Endothelial cell of umbilical vein (primary cell): Measurements from ENCODE around the gene VWC2. TPM values are rescaled to one million over a fixed set of nuclear protein-coding genes. Genes with fewer than 3 reads are reported as not detected.

Experiments
- BruUV-seq: library from RNA; stranded (reverse); fragments of 400-500 nt; replicated peaks from 2 replicates; lab custom pipeline; 2021; lab: Mats Ljungman, UMichigan
- CTCF ChIA-PET: fragments of 300-600, 350-600 bp; sonication (Branson Sonifier 250); formaldehyde crosslinking; loops from one replicate; lab custom pipeline; 2021; ENCODE audit warnings: antibody characterized with exemption, inconsistent platforms; lab: Charles Lee
- POLR2A ChIA-PET: fragments of 300-600, 350-600 bp; sonication (Branson Sonifier 250); formaldehyde crosslinking; loops from one replicate; lab custom pipeline; 2021; ENCODE audit warnings: antibody characterized with exemption, inconsistent platforms; lab: Charles Lee
- DNase-seq: peaks from one replicate; pipeline ENCODE4 v3.0.0-alpha.2; 2011; ENCODE audit warnings: low read depth, low spot score
- FAIRE-seq: peaks from 2 replicates; lab custom pipeline; 2011; peaks lifted over from hg19 to GRCh38; lab: Jason Lieb, UNC
- H2AFZ ChIP-seq: 2 replicates; pipeline ENCODE4 v1.6.0; 2012; ENCODE audit warnings: low read depth, low read length, control low read depth, inconsistent platforms
- H3K27ac ChIP-seq: 2 replicates; pipeline ENCODE4 v1.5.1; 2011; ENCODE audit warnings: low read depth, mild to moderate bottlenecking, control low read depth, low read length, moderate library complexity; ENCODE audit not compliant: insufficient read depth
- H3K27me3 ChIP-seq, 2 experiments: 2 replicates each; pipeline versions ENCODE4 v1.6.0 to v1.6.1; 2011; ENCODE audit warnings: low read length in 2 of 2, mixed read lengths in 1 of 2; ENCODE audit not compliant: control insufficient read depth in 2 of 2, insufficient read depth in 2 of 2
- H3K36me3 ChIP-seq, 2 experiments: 2 replicates in 1 of 2; 3 replicates in 1 of 2; pipeline ENCODE4 v1.5.1; 2011; ENCODE audit warnings: low read length in 2 of 2, mild to moderate bottlenecking in 1 of 2, moderate library complexity in 1 of 2; ENCODE audit not compliant: control insufficient read depth in 2 of 2, insufficient read depth in 2 of 2; ENCODE audit errors: extremely low read depth in 1 of 2
- H3K4me1 ChIP-seq: 3 replicates; pipeline ENCODE4 v1.5.1; 2011; ENCODE audit warnings: mild to moderate bottlenecking, low read length; ENCODE audit not compliant: control insufficient read depth, insufficient read depth; ENCODE audit errors: extremely low read depth
- H3K4me2 ChIP-seq: 2 replicates; pipeline ENCODE4 v1.6.1; 2011; ENCODE audit warnings: low read length, control low read depth, mixed read lengths; ENCODE audit not compliant: insufficient read depth
- H3K4me3 ChIP-seq, 3 experiments: fragments of 200-600 bp in 1 of 3; sonication (generic), shearing (Covaris generic) in 1 of 3; replicated peaks in 1 of 3; 2 replicates each; pipeline ENCODE4 v1.5.1; 2011 to 2016; ENCODE audit warnings: control low read depth in 3 of 3, low read length in 3 of 3, mild to moderate bottlenecking in 2 of 3, inconsistent platforms in 1 of 3, low read depth in 1 of 3, moderate library complexity in 1 of 3; ENCODE audit not compliant: insufficient read depth in 1 of 3
- H3K79me2 ChIP-seq: 2 replicates; pipeline ENCODE4 v1.6.0; 2012; ENCODE audit warnings: low read length, inconsistent platforms; ENCODE audit not compliant: control insufficient read depth, insufficient read depth
- H3K9ac ChIP-seq: replicated peaks from 2 replicates; pipeline ENCODE3; 2011; ENCODE audit warnings: low read length, control low read depth; ENCODE audit not compliant: insufficient read depth; ENCODE audit errors: extremely low read depth
- H3K9me1 ChIP-seq: replicated peaks from 3 replicates; pipeline ENCODE4 v1.6.0; 2011; ENCODE audit warnings: mild to moderate bottlenecking, low read length; ENCODE audit not compliant: control insufficient read depth, insufficient read depth; ENCODE audit errors: extremely low read depth
- H3K9me3 ChIP-seq: replicated peaks from 2 replicates; pipeline ENCODE4 v1.5.1; 2012; ENCODE audit warnings: low read length, inconsistent platforms; ENCODE audit not compliant: control insufficient read depth, insufficient read depth
- H4K20me1 ChIP-seq: replicated peaks from 2 replicates; pipeline ENCODE3; 2011; ENCODE audit warnings: mild to moderate bottlenecking, low read length; ENCODE audit not compliant: control insufficient read depth, insufficient read depth; ENCODE audit errors: extremely low read depth
- EZH2 ChIP-seq: IDR thresholded peaks from 2 replicates; pipeline ENCODE4 v1.6.1; 2012; ENCODE audit warnings: borderline replicate concordance, low read depth, mild to moderate bottlenecking, moderate library complexity, low read length, inconsistent platforms; ENCODE audit not compliant: severe bottlenecking
- FOS ChIP-seq: IDR thresholded peaks from 2 replicates; pipeline ENCODE4 v1.6.1; 2011; ENCODE audit warnings: mild to moderate bottlenecking, low read length, moderate library complexity, borderline replicate concordance; ENCODE audit not compliant: insufficient read depth
- GATA2 ChIP-seq: IDR thresholded peaks from 2 replicates; pipeline ENCODE4 v1.7.0; 2011; ENCODE audit warnings: low read depth, mild to moderate bottlenecking, moderate library complexity, mixed read lengths, low read length; ENCODE audit not compliant: insufficient read length, insufficient read depth
- JUN ChIP-seq: IDR thresholded peaks from 2 replicates; pipeline ENCODE4 v1.6.1; 2011; ENCODE audit warnings: borderline replicate concordance, low read depth; ENCODE audit not compliant: insufficient read length, insufficient read depth
- MAX ChIP-seq: IDR thresholded peaks from 2 replicates; pipeline ENCODE4 v1.6.1; 2011; ENCODE audit not compliant: insufficient read depth, insufficient read length
- MYC ChIP-seq: IDR thresholded peaks from one replicate; pipeline ENCODE4 v1.6.1; 2011; ENCODE audit warnings: mild to moderate bottlenecking, low read depth, low read length
- POLR2A ChIP-seq: IDR thresholded peaks from 2 replicates; pipeline ENCODE4 v1.6.1; 2012; ENCODE audit warnings: low read depth, mild to moderate bottlenecking, control low read depth, low read length
- POLR2AphosphoS5 ChIP-seq: IDR thresholded peaks from 2 replicates; pipeline ENCODE4 v1.6.1; 2012; ENCODE audit warnings: low read depth, mild to moderate bottlenecking, control low read depth, low read length, moderate library complexity; ENCODE audit not compliant: insufficient read depth
- dilution Hi-C: fragments of 300-500 bp; cut with MboI; formaldehyde crosslinking; loops from one replicate; pipeline ENCODE4 v1.15.0; 2019; ENCODE audit warnings: low sequenced_read_pairs; ENCODE audit not compliant: extremely low pct_ligation_motif_present
- intact Hi-C: fragments of 100-400 bp; cut with micrococcal nuclease; formaldehyde crosslinking; loops from one replicate; pipeline ENCODE4 v1.10.0; 2022
- polyA plus RNA-seq, 4 experiments: library from polyadenylated mRNA; depleted of rRNA in 3 of 4; stranded (reverse) in 3 of 4; unstranded in 1 of 4; fragments of >200 nt; gene quantifications; 2 replicates each; pipeline versions ENCODE4 v1.2.1 to v1.2.3, GENCODE V29; 2011 to 2012; ENCODE audit warnings: missing spikeins in 1 of 4
- total RNA-seq: library from RNA; stranded (reverse); gene quantifications from 2 replicates; pipeline ENCODE4 v1.2.3, GENCODE V29; 2021
- TF ChIP-seq, protein P1 (sequence below), 2 donors: IDR thresholded peaks; 1 replicate in 1 of 2; 2 replicates in 1 of 2; pipeline ENCODE4 v1.5.1; 2011; ENCODE audit warnings: low read length in 2 of 2, mild to moderate bottlenecking in 2 of 2, moderate library complexity in 2 of 2, control low read depth in 1 of 2, inconsistent platforms in 1 of 2, low read depth in 1 of 2; ENCODE audit not compliant: insufficient read depth in 1 of 2; ENCODE audit errors: extremely low read depth in 1 of 2

The VWC2 gene
- total and polyA plus RNA-seq, 2 donors (not counting 3 experiments of a cell fraction or from before 2014, with no cell fraction given), result not detected

DNA sequence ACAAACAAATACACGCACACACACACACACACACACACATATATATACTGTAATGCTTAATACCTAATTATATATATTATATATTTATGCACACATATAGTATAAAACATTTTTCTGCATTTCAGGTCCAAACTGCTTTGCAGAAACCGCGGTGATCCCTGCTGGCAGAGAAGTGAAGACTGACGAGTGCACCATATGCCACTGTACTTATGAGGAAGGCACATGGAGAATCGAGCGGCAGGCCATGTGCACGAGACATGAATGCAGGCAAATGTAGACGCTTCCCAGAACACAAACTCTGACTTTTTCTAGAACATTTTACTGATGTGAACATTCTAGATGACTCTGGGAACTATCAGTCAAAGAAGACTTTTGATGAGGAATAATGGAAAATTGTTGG, 138.5 kb downstream of the VWC2 start:
- no peak for FAIRE-seq
- Histone ChIP-seq H2AFZ (no peak overlapping the region), H3K9me3 (peaks cover 2% of the 10 kb centered on the region), H3K36me3 (no peaks in the 10 kb centered on the region), H3K4me3 (no peak overlapping the region), H3K9me1 (no peaks in the 10 kb centered on the region), H4K20me1 (no peaks in the 10 kb centered on the region), H3K79me2 (no peaks in the 10 kb centered on the region), H3K4me1 (no peaks in the 10 kb centered on the region), H3K4me2 (no peak overlapping the region), H3K9ac (no peak overlapping the region), H3K27ac (no peak overlapping the region), H3K27me3 (no peaks in the 10 kb centered on the region)
- dilution Hi-C loops (no loop called here), intact Hi-C loops (no loop called here)
- TF ChIP-seq, protein P1, sequence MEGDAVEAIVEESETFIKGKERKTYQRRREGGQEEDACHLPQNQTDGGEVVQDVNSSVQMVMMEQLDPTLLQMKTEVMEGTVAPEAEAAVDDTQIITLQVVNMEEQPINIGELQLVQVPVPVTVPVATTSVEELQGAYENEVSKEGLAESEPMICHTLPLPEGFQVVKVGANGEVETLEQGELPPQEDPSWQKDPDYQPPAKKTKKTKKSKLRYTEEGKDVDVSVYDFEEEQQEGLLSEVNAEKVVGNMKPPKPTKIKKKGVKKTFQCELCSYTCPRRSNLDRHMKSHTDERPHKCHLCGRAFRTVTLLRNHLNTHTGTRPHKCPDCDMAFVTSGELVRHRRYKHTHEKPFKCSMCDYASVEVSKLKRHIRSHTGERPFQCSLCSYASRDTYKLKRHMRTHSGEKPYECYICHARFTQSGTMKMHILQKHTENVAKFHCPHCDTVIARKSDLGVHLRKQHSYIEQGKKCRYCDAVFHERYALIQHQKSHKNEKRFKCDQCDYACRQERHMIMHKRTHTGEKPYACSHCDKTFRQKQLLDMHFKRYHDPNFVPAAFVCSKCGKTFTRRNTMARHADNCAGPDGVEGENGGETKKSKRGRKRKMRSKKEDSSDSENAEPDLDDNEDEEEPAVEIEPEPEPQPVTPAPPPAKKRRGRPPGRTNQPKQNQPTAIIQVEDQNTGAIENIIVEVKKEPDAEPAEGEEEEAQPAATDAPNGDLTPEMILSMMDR (IDR thresholded peaks at IDR 0.05; ENCODE audit: extremely low read depth in 1 of 2, insufficient read depth in 1 of 2, low read depth in 1 of 2, low read length in 2 of 2), result no peak
- no peak for TF ChIP-seq POLR2AphosphoS5
- TF ChIP-seq MYC, result no peak
- POLR2A ChIA-PET, result no interaction called here
- DNase-seq, result no peak
- CTCF ChIA-PET, result no interaction called here
- no TSS peak for BruUV-seq

GRCh38 chr7:49926720-49927119, 153.3 kb downstream of the VWC2 start:
- DNase-seq (no peak), FAIRE-seq (no peak)
- Histone ChIP-seq H3K9me3 (peaks cover 10% of the 10 kb centered on the region), H2AFZ (no peak overlapping the region), H3K4me3 (no peak overlapping the region), H3K36me3 (no peaks in the 10 kb centered on the region), H3K9me1 (no peaks in the 10 kb centered on the region), H3K79me2 (no peaks in the 10 kb centered on the region), H3K27me3 (no peaks in the 10 kb centered on the region), H4K20me1 (no peaks in the 10 kb centered on the region), H3K4me1 (no peaks in the 10 kb centered on the region), H3K4me2 (no peak overlapping the region), H3K27ac (no peak overlapping the region), H3K9ac (no peak overlapping the region)
- ChIA-PET POLR2A (no interaction called here), CTCF (no interaction called here)
- no TSS peak for BruUV-seq
- intact Hi-C loops (no loop called here), dilution Hi-C loops (no loop called here)
- TF ChIP-seq POLR2AphosphoS5, result no peak
- TF ChIP-seq, protein P1 (IDR thresholded peaks at IDR 0.05; ENCODE audit: extremely low read depth in 1 of 2, insufficient read depth in 1 of 2, low read depth in 1 of 2, low read length in 2 of 2), result no peak
- no peak for TF ChIP-seq MYC
- no peak for TF ChIP-seq MAX
- no peak for TF ChIP-seq FOS
- no peak for TF ChIP-seq GATA2
- TF ChIP-seq JUN, result no peak
- no peak for TF ChIP-seq POLR2A
- TF ChIP-seq EZH2, result no peak
